ENCODE results near the gene DGKH. TPM values are rescaled to one million over a fixed set of nuclear protein-coding genes. Genes with fewer than 3 reads are reported as not detected.

The DGKH gene
- total RNA-seq, 1 donor from 2014 or later: 10.3 TPM

- peak; percentile 64 for TF ChIP-seq CTCF (conservative IDR thresholded peaks at IDR 0.05; ENCODE audit: low read depth, low read length)
- DNase-seq (ENCODE audit: low read depth): peak; percentile 69
- no peak overlapping the region for H3K4me3 ChIP-seq (ENCODE audit: low read depth, low read length)
Measured at GRCh38 chr13:42110410-42111155, 62.1 kb downstream of the DGKH start.

- no peak for DNase-seq (ENCODE audit: low read depth)
- TF ChIP-seq CTCF (conservative IDR thresholded peaks at IDR 0.05; ENCODE audit: low read depth, low read length): no peak
- no peak overlapping the region for H3K4me3 ChIP-seq (ENCODE audit: low read depth, low read length)
Measured at GRCh38 chr13:42112864-42113263, 64.4 kb downstream of the DGKH start.

- no peak for TF ChIP-seq CTCF (conservative IDR thresholded peaks at IDR 0.05; ENCODE audit: low read depth, low read length)
- DNase-seq (ENCODE audit: low read depth): no peak
- no peak overlapping the region for H3K4me3 ChIP-seq (ENCODE audit: low read depth, low read length)
Measured at GRCh38 chr13:42113478-42113877, 65.0 kb downstream of the DGKH start.

GRCh38 chr13:42114278-42114677 is 65.8 kb downstream of the DGKH start:
- DNase-seq (ENCODE audit: low read depth): no peak
- no peak for TF ChIP-seq CTCF (conservative IDR thresholded peaks at IDR 0.05; ENCODE audit: low read depth, low read length)
- H3K4me3 ChIP-seq (ENCODE audit: low read depth, low read length): no peak overlapping the region

GRCh38 chr13:42114912-42115311 is 66.5 kb downstream of the DGKH start:
- no peak for DNase-seq (ENCODE audit: low read depth)
- TF ChIP-seq CTCF (conservative IDR thresholded peaks at IDR 0.05; ENCODE audit: low read depth, low read length): no peak

GRCh38 chr13:42116225-42116624 is 67.8 kb downstream of the DGKH start:
- H3K4me3 ChIP-seq (ENCODE audit: low read depth, low read length): no peak overlapping the region
- no peak for TF ChIP-seq CTCF (conservative IDR thresholded peaks at IDR 0.05; ENCODE audit: low read depth, low read length)
- DNase-seq (ENCODE audit: low read depth): no peak

More at GRCh38 chr13:42114912-42115311, 66.5 kb downstream of the DGKH start:
- no peak overlapping the region for H3K4me3 ChIP-seq (ENCODE audit: low read depth, low read length)

GRCh38 chr13:42119041-42119440 is 70.6 kb downstream of the DGKH start:
- no peak for DNase-seq (ENCODE audit: low read depth)
- no peak for TF ChIP-seq CTCF (conservative IDR thresholded peaks at IDR 0.05; ENCODE audit: low read depth, low read length)
- H3K4me3 ChIP-seq (ENCODE audit: low read depth, low read length): no peak overlapping the region
